OCI-LY7 (cell line): ENCODE results near the gene HUS1.

Source experiments
- EZH2phosphoT487 ChIP-seq: fragments of 200-600 bp; sonication (generic); IDR thresholded peaks from 2 replicates; pipeline ENCODE4 v1.6.1; 2018; ENCODE audit warnings: low read depth, borderline replicate concordance, mild to moderate bottlenecking, mixed run types, antibody characterized with exemption, low read length, moderate library complexity, mixed read lengths
- TF ChIP-seq, protein P1 (sequence below): fragments of 200-600 bp; sonication (generic); conservative IDR thresholded peaks from 2 replicates; pipeline ENCODE4 v1.5.1; 2014; ENCODE audit warnings: mild to moderate bottlenecking, antibody characterized with exemption, low read length, moderate library complexity, mixed read lengths

DNA sequence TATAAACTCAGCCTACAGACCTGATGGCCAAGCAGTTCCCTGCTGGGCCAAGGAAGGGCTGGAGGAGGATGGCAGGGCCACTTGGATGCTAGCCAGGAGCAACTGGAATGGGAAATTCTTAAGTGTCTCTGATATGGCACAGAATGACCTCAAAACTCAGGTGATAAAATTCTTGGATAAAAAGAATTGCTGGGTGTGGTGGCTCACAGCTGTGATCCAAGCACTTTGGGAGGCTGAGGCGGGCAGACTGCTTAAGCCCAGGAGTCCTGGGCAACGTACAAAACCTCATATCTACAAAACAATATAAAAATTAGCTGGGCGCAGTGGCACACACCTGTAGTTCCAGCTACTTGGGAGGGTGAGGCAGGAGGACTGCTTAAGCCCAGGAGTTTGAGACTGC lies 17.2 kb downstream of the HUS1 start:
- TF ChIP-seq, protein P1, sequence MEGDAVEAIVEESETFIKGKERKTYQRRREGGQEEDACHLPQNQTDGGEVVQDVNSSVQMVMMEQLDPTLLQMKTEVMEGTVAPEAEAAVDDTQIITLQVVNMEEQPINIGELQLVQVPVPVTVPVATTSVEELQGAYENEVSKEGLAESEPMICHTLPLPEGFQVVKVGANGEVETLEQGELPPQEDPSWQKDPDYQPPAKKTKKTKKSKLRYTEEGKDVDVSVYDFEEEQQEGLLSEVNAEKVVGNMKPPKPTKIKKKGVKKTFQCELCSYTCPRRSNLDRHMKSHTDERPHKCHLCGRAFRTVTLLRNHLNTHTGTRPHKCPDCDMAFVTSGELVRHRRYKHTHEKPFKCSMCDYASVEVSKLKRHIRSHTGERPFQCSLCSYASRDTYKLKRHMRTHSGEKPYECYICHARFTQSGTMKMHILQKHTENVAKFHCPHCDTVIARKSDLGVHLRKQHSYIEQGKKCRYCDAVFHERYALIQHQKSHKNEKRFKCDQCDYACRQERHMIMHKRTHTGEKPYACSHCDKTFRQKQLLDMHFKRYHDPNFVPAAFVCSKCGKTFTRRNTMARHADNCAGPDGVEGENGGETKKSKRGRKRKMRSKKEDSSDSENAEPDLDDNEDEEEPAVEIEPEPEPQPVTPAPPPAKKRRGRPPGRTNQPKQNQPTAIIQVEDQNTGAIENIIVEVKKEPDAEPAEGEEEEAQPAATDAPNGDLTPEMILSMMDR: no peak
- no peak for TF ChIP-seq EZH2phosphoT487
